Mesodermal cell (in vitro differentiated cells): ENCODE data around the gene ALPP.

Experiments
- H3K27ac ChIP-seq: 2 replicates; pipeline ENCODE4 v1.7.0; 2013; ENCODE audit warnings: mild to moderate bottlenecking, low read depth, low read length, moderate library complexity; ENCODE audit not compliant: severe bottlenecking
- H3K36me3 ChIP-seq: 2 replicates; pipeline ENCODE4 v1.7.1; 2013; ENCODE audit warnings: mild to moderate bottlenecking, low read length, moderate library complexity; ENCODE audit not compliant: control insufficient read depth, insufficient read depth
- H3K4me1 ChIP-seq: one replicate; pipeline ENCODE4 v1.7.1; 2013; ENCODE audit warnings: mild to moderate bottlenecking, low read length; ENCODE audit not compliant: insufficient read depth, control insufficient read depth, poor library complexity, severe bottlenecking
- H3K4me3 ChIP-seq: 2 replicates; pipeline ENCODE4 v1.7.0; 2013; ENCODE audit warnings: low read length, control low read depth, mild to moderate bottlenecking; ENCODE audit not compliant: insufficient read depth, poor library complexity, severe bottlenecking; ENCODE audit errors: extremely low read depth
- H3K9me3 ChIP-seq: 2 replicates; pipeline ENCODE4 v1.7.1; 2013; ENCODE audit warnings: mild to moderate bottlenecking, low read length, moderate library complexity; ENCODE audit not compliant: control insufficient read depth
- WGBS, 2 experiments: methylation state at CpG; one replicate each; pipeline ENCODE4 v1.1.5; 2013; ENCODE audit warnings: missing lambda C conversion rate in 2 of 2; ENCODE audit not compliant: insufficient coverage in 2 of 2; 5-methylcytosine and 5-hydroxymethylcytosine counted together

Gene ALPP

GRCh38 chr2:232411901-232412629, 33.5 kb downstream of the ALPP start:
- Histone ChIP-seq H3K4me1 (no peaks in the 10 kb centered on the region), H3K27ac (no peak overlapping the region), H3K4me3 (no peak overlapping the region), H3K9me3 (no peaks in the 10 kb centered on the region), H3K36me3 (no peaks in the 10 kb centered on the region)
- WGBS, 2 experiments, result 90 to 96% methylated on average over 4 to 5 of the region's 6 CpGs

DNA sequence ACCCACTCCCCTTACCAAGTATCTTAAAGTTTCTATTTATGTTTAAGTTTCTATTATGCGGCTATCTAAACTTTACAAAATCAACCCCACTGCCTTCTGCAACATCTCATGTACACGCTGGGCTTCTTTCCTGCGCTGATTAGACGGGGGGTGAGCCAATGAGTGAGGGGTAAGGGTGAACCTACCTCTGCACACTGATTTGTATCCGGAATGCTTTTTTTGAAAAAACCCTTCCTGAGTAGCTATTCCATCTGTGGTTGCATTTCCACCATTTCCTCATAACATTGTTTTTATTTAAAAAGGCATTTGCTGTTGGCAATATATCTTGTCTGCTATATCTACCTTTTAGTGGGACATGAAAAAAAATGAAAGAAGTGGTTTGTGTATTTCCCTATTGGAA, 34.4 kb downstream of the ALPP start:
- no peak overlapping the region for H3K27ac ChIP-seq
- H3K4me1 ChIP-seq, result no peaks in the 10 kb centered on the region
- no peaks in the 10 kb centered on the region for H3K9me3 ChIP-seq
- WGBS, 2 experiments, result 83 to 100% methylated on average over 1 of the region's 5 CpGs
- H3K36me3 ChIP-seq, result no peaks in the 10 kb centered on the region
- H3K4me3 ChIP-seq, result no peak overlapping the region

DNA sequence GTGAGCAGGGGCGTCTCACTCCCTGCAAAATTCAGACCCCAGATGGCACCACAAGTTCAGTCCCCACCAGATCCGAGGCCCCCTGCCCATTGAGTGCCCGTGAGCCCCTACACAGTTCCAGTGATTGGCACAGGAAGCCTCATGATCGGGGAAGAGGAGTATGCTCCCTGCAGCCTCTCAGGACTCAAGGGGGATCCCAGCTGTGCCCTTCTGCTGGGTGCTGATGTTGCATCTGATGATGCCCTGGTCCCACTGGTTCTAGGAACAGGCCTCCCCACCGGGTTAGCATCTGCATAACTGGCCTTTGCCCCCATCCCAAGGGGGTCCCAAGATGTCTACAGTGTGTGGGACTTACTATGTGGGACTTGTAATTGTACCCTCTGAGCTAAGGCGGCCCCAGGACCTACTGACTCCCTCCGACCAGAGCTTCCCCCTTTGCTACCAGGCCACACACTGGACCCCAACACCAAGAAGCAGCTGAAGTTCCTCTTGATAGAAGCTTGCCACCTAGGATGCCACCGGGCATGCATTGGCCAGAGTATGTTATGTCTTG, 36.7 kb downstream of the ALPP start:
- H3K4me1 ChIP-seq, result peaks cover 5% of the 10 kb centered on the region
- WGBS, 2 experiments, result 89 to 94% methylated on average over 5 to 6 of the region's 8 CpGs
- H3K9me3 ChIP-seq, result no peaks in the 10 kb centered on the region
- H3K27ac ChIP-seq, result no peak overlapping the region
- no peak overlapping the region for H3K4me3 ChIP-seq
- H3K36me3 ChIP-seq, result no peaks in the 10 kb centered on the region

DNA sequence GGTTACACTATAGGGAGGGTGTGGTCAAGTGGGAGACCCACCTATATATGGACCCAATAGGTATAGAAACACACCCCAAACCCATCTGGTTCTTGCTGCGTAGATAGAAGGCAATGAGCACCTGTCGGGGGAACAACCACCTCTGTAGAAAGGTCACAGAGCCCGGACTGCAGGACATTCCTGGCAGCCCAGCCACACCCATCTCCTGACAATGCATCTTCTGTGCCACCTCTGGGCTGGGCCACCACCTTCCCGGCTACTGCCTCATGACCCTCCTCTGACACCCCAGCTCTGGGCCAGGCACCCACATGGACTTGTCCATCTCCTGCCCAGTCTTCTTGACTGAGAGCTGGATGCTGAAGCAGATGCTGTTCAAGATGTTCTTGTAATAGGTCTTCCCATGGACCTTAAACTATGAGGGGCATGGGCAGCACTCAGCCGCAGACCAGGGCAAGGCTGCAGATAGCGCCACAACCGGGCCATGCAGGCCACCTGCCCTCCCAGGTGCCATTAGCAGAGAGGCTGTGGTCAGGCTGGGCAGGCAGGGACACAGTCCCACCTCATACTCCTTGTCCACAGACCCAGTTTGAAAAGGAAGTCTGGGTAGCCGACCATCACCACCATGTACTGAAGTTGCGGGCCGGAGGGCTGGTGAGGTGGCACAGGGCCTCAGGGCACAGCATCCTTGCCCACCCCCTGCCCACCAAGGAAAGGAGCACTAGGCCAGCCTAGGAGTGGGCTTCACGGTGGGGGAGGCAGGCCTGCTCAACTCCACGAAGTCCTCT, 37.4 kb downstream of the ALPP start:
- Histone ChIP-seq H3K4me3 (no peak overlapping the region), H3K4me1 (peaks cover 7% of the 10 kb centered on the region), H3K9me3 (no peaks in the 10 kb centered on the region), H3K36me3 (no peaks in the 10 kb centered on the region), H3K27ac (no peak overlapping the region)
- WGBS, 2 experiments, result 89 to 93% methylated on average over 9 to 12 of the region's 12 CpGs

DNA sequence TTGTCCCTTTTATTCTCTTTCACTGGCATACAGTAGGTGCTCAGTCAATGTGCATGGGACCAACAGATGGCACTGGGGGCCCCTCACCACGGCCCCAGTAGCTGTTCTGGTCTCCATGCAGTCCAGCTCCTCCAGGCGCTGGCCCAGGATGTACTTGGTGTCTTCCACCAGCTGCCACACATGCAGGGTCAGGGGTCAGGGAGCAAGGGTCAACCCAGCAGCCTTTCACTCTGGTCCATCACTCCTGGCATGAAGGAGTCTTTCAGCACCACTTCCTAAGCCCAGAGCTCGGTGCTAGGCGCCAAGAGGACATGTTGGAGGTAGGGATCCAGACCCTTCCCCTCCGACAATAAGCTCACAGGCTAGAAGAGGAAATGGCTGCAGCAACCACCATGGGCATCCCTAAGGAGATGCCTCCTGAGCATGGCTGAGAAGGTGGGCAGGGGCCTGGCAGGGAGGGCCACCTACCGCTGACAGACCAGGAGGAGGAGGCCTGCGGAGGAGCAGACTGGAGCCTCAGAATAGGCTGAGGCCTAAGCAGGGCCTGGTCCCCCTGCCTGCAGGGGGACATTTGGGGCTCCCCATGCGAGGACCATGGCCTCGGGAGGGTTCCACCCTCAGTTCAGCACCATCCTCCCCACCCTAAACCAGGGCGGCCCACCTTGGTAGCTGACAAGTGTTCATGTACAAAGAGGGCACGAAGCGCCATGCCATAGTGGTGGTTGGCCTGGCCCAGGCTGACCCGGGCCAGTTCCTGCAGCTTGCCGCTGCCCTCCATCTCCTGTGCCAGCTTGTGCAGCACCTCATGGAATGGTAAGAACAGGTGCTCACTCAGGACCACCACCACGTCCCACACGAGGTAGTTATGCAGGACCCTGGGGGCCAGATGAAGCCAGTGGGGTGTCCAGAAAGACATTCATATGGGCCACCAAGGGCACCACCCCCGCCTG, 38.2 kb downstream of the ALPP start:
- 93 to 94% methylated on average over 10 to 13 of the region's 17 CpGs for WGBS, 2 experiments

DNA sequence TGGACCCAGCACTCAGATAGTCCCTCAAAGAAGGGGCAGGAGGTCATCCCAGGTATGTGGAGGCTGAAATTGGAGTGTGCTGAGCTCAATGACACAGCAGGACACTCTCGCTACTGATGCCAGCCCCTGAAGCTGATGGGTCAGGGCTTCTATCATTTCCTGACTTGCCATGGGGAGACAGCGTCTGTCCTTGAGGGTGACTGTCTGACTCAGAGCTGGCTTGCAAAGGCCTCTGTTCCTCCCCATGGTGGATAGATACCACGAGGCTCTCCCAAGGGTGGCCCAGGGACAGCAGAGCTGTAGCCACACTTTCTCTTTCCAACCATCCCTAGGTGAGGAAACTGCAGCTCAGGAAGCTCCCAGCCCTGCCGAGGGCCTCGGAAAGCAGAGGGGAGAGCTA, 38.9 kb downstream of the ALPP start:
- Histone ChIP-seq H3K36me3 (no peaks in the 10 kb centered on the region), H3K4me3 (no peak overlapping the region), H3K4me1 (peaks cover 7% of the 10 kb centered on the region), H3K27ac (no peak overlapping the region), H3K9me3 (peaks cover 14% of the 10 kb centered on the region)
- WGBS, 2 experiments, result 86 to 94% methylated on average over 5 of the region's 5 CpGs

More for the DNA sequence above, 38.2 kb downstream of the ALPP start:
- H3K9me3 ChIP-seq, result peaks cover 7% of the 10 kb centered on the region
- no peak overlapping the region for H3K4me3 ChIP-seq
- no peaks in the 10 kb centered on the region for H3K36me3 ChIP-seq
- H3K27ac ChIP-seq, result no peak overlapping the region
- H3K4me1 ChIP-seq, result peaks cover 7% of the 10 kb centered on the region

- WGBS, 2 experiments, result 79 to 95% methylated on average over 2 to 5 of the region's 6 CpGs
- H3K4me1 ChIP-seq, result peaks cover 7% of the 10 kb centered on the region
- no peaks in the 10 kb centered on the region for H3K36me3 ChIP-seq
- no peak overlapping the region for H3K27ac ChIP-seq
- no peak overlapping the region for H3K4me3 ChIP-seq
- H3K9me3 ChIP-seq, result peaks cover 16% of the 10 kb centered on the region
Observed at GRCh38 chr2:232418056-232418455, 39.5 kb downstream of the ALPP start.

DNA sequence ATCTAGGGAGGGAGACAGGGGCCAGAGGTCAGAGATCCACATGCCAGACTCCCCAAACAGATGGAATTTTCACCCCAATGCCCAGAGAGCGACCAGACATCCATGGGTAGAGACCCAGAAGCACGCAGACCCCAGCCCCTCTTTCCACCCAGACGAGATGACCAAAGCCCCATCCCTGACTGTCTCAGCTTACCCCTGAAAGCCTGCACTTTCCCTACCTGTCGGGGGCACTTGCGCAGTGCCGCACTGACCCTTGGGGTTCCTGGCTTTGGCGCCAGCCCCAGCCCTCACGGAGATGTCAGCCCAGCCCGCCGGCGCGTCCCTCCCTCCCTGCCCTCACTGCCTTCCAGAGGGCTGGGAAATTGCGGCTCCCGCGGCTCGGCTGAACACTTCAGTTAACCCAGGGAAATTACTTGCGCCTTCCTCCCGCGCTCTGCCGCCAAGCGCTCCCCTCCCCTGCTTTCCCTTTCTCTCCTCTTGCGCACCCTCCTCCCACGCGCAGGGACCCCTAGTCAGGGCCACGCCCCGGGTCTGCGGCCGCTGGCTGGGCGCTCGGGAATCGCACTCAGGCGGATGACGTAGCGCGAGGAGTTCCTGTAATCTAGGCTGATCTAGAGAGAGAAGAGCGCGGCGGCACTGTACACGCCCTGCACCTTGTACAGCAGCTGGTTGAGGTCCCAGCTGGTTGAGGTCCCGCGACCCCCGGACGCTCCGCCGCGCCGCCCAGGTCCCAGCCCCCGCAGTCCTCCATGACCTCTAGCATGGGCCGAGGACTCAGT, 40.1 kb downstream of the ALPP start:
- Histone ChIP-seq H3K9me3 (peaks cover 16% of the 10 kb centered on the region), H3K36me3 (no peaks in the 10 kb centered on the region), H3K4me3 (peak overlapping the region; percentile 21), H3K4me1 (peaks cover 7% of the 10 kb centered on the region), H3K27ac (no peak overlapping the region)
- WGBS, 2 experiments, result 3 to 5% methylated on average over 40 to 46 of the region's 49 CpGs

DNA sequence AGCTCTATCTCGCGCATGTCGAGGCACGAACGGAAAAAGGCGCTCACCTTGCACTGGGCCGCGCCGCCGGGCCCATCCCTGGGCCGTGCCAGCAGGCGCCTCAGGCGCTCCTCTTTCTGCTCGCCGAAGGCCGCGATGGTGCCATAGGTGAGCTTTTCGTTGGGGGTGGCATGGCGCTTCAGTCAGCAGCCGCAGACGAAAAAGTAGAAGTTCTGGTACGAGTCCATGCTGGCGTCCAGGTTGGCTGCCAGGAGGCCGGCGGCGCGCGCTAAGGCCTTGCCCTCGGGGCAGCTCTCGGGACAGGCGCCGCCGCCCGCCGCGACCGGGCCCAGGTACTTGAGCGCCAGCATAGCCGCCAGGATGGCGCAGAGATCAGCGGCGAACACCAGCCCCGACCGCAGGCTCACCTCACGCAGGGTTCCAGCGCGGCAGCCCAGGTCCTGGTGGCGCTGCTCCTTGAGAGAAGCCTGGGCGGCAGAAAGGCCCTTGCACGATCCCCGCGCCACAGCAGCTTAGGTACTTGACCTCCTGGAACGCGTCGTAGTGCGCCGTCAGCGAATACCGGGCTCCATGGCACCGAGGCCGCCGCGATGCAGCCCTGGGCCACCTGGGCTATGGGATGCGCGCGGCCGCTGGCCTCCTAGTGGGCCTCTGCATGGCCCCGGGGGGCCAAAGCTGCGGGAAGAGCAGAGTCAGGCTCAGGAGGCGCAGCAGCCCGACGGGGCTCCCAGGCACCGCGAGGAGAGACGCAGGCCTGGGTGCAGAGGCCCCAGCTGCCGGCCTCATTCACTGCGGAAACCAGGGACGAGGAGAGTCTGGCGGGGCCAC, 40.9 kb downstream of the ALPP start:
- Histone ChIP-seq H3K9me3 (peaks cover 16% of the 10 kb centered on the region), H3K27ac (no peak overlapping the region), H3K36me3 (no peaks in the 10 kb centered on the region), H3K4me1 (peaks cover 7% of the 10 kb centered on the region), H3K4me3 (peak overlapping the region; percentile 21)
- 2% methylated on average over 67 to 78 of the region's 79 CpGs for WGBS, 2 experiments
